Measurements from ENCODE around the gene HBQ1.
"Not testable (repeated sequence)": the region's sequence is repeated elsewhere in the genome, so short reads cannot be mapped to it uniquely, and the experiment has no call there.

The HBQ1 gene

DNA sequence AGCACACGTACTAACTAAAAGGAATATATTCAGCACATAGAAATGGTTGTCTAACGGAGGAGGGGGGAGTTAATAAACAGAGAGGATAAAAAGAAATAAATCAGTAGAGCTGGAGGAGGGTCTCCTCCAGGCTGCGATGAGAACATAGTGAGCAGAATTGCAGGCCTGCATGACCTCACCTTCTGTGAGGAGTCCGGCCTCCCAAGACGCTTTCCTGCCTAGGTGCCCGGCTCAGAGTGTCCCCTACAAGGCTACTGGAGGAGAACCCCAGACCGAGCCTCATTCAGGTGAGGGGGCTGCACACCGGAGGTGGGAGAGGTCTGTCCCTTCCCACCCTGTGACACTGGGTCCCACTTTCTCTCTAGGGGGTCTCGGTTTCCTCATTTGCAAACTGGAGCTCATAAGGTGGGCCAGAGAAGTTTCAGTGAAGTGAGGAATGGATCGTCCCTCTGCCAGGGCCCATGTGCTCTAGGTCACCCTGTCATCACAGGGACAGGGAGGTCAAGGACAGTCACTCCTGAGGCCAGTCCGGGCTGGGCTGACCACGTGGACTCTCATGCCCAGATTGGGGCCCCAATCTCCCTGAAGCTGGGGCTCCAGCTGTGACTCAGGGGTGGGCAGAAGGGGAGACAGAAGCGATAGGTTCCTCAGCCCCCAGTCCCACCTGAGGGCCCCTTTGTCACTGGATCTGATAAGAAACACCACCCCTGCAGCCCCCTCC lies 17.8 kb upstream of the HBQ1 start:
- TF ChIP-seq, protein P1, sequence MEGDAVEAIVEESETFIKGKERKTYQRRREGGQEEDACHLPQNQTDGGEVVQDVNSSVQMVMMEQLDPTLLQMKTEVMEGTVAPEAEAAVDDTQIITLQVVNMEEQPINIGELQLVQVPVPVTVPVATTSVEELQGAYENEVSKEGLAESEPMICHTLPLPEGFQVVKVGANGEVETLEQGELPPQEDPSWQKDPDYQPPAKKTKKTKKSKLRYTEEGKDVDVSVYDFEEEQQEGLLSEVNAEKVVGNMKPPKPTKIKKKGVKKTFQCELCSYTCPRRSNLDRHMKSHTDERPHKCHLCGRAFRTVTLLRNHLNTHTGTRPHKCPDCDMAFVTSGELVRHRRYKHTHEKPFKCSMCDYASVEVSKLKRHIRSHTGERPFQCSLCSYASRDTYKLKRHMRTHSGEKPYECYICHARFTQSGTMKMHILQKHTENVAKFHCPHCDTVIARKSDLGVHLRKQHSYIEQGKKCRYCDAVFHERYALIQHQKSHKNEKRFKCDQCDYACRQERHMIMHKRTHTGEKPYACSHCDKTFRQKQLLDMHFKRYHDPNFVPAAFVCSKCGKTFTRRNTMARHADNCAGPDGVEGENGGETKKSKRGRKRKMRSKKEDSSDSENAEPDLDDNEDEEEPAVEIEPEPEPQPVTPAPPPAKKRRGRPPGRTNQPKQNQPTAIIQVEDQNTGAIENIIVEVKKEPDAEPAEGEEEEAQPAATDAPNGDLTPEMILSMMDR (conservative IDR thresholded peaks at IDR 0.05; ENCODE audit: low read length): no peak
- DNase-seq (ENCODE audit: low read depth): no peak
- no peak overlapping the region for H3K4me3 ChIP-seq (ENCODE audit: low read length)

DNA sequence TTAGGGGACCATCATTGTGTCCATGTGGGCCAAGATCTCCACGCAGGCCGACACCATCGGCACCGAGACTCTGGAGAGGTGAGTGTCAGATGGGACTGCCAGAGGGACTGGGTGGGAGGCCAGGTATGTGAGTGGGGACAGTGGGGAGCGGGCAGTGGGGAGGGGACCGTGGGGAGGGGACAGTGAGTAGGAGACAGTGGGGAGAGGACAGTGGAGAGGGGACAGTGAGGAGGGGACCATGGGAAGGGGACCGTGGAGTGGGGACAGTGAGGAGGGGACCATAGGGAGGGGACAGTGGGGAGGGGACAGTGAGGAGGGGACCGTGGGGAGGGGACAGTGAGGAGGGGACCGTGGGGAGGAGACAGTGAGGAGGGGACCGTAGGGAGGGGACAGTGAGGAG lies 17.1 kb upstream of the HBQ1 start:
- not testable (repeated sequence) for H3K4me3 ChIP-seq (ENCODE audit: low read length); DNase-seq (ENCODE audit: low read depth)

DNA sequence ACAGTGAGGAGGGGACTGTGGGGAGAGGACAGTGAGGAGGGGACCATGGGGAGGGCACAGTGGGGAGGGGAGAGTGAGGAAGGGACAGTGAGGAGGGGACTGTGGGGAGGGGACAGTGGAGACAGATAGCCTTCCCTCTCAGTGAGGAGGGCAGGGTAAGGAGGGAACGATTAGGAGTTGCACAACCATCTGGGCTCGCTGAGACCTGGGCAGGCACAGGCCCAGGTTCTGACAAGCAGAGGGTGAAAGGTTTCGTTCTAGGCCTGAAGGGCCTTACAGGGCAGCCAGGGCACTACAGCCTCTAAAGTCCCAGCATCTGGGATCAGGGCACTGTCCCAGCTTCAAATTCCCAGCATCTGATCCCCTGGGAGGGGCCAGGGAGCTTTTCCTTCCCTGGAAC lies 16.6 kb upstream of the HBQ1 start:
- H3K4me3 ChIP-seq (ENCODE audit: low read length); DNase-seq (ENCODE audit: low read depth): not testable (repeated sequence)

DNA sequence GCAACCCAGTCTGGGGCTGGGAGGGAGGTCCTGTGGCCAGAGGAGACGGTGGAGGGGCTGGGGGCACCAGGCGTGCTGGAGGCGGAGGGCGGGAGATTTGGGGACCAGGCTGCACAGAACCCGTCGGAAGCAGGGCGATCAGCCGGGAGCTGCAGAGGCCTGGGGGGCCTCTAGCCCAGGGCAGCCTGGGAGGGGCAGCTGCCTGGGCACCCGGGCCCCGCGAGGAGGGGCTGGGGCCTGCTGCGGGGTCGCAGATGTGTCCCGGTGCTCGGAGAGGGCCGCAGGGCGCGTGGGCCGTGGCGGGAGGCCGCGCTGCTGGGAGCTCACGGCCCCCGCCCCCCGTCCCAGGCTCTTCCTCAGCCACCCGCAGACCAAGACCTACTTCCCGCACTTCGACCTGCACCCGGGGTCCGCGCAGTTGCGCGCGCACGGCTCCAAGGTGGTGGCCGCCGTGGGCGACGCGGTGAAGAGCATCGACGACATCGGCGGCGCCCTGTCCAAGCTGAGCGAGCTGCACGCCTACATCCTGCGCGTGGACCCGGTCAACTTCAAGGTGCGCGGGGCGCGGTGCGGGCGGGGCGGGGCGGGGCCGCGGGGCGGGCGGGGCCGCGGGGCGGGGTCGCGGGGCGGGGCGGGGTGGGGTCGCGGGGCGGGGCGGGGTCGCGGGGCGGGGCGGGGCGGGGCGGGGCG lies 16.0 kb upstream of the HBQ1 start:
- not testable (repeated sequence) for DNase-seq (ENCODE audit: low read depth); H3K4me3 ChIP-seq (ENCODE audit: low read length)

DNA sequence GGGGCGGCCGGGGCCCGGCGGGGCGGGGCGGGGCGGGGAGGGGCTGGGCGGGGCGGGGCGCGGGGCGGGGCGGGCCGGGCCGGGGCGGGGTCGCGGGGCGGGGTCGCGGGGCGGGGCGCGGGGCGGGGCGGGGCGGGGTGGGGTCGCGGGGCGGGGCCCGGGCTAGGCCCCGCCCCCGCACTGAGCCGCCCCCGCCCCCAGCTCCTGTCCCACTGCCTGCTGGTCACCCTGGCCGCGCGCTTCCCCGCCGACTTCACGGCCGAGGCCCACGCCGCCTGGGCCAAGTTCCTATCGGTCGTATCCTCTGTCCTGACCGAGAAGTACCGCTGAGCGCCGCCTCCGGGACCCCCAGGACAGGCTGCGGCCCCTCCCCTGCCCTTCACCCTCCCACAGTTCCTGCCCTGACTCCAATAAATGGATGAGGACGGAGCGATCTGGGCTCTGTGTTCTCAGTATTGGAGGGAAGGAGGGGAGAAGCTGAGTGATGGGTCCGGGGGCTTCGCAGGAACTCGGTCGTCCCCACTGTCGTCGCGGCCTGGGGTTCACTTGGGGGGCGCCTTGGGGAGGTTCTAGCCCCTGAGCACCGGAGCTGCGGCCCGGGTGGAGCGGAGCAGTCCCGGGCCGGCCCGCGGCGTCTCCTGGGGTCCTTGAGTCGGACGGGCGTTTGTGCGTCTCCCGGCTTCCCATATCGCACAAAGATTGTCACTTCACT lies 15.3 kb upstream of the HBQ1 start:
- H3K4me3 ChIP-seq (ENCODE audit: low read length): no peak overlapping the region
- DNase-seq (ENCODE audit: low read depth): no peak
- TF ChIP-seq, protein P1 (conservative IDR thresholded peaks at IDR 0.05; ENCODE audit: low read length): no peak

DNA sequence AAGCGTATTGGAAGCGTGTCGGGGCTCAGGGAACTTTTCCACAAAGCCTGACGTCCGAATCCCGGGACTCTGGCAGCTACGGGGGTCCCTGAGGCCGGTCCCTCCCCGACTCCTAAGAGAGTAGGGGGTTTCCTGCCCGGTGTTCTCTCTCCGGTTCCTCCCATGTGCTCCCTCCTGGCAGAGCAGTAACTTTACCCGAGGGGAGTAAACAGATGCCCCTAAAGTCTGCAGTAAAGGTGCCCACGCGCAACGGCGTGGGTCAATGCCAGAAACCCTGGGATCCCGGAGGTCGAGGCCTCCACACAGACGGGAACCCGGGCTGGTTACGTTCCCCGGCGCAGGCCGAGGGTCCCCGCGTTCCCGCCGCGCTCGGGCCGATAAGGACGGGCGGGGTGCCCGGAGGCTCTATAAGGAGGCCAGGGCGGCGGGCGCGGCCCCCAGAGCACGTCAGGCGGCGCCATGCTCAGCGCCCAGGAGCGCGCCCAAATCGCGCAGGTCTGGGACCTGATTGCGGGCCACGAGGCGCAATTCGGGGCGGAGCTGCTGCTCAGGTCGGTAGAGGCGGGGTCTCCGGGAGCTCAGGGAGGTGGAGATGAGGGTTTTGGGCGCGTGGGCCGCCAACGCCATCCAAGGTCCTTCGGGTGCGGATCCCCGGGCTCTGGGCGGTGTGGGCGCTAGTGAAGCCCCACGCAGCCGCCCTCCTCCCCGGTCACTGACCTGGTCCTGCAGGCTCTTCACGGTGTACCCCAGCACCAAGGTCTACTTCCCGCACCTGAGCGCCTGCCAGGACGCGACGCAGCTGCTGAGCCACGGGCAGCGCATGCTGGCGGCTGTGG lies 14.5 kb upstream of the HBQ1 start, which contains the start of gene HBM:
Gene HBM (plus strand): TSS at position 440 of the 836 bp plus-strand sequence. CDS start 20 bp downstream, at position 460.
- H3K4me3 ChIP-seq (ENCODE audit: low read length): no peak within 1 kb of the TSS
- TF ChIP-seq, protein P1 (conservative IDR thresholded peaks at IDR 0.05; ENCODE audit: low read length): no peak
- DNase-seq (ENCODE audit: low read depth): no peak

DNA sequence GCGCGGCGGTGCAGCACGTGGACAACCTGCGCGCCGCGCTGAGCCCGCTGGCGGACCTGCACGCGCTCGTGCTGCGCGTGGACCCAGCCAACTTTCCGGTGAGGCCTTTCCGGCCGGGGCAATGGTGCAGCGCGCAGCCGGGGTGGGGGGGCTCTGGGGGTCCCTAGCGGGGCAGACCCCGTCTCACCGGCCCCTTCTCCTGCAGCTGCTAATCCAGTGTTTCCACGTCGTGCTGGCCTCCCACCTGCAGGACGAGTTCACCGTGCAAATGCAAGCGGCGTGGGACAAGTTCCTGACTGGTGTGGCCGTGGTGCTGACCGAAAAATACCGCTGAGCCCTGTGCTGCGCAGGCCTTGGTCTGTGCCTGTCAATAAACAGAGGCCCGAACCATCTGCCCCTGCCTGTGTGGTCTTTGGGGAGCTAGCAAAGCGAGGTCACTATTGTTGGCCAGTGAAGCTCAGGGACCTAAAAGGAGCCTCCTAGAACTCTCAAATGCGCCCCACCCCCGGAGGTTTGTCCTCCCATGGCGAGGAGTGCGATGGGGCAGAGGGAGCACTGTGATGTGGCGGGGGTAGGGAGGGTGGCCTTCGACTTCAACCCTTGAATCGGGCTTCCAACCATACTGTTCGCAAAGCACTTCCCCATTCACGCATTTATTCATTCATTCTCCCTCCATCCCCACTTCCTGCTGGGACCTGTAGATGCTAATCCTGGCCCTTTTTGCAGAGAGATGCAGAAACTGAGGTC lies 13.7 kb upstream of the HBQ1 start:
- TF ChIP-seq, protein P1 (conservative IDR thresholded peaks at IDR 0.05; ENCODE audit: low read length): no peak
- no peak for DNase-seq (ENCODE audit: low read depth)

More for the DNA sequence above, 13.7 kb upstream of the HBQ1 start:
- H3K4me3 ChIP-seq (ENCODE audit: low read length): no peak overlapping the region
